K562 (cell line): ENCODE data around the gene FHDC1. TPM values are rescaled to one million over a fixed set of nuclear protein-coding genes. Genes with fewer than 3 reads are reported as not detected.

Experiments
- ATAC-seq: fragments of 200-7000 bp; cut with Tn5 transposase; 3 replicates; pipeline ENCODE4 v1.9.1; 2020; ENCODE audit warnings: moderate library complexity
- BruUV-seq: library from RNA; stranded (reverse); fragments of 400-500 nt; replicated peaks from 2 replicates; lab custom pipeline; 2021; lab: Mats Ljungman, UMichigan
- CTCF ChIA-PET: fragments of 300-600 bp; formaldehyde crosslinking; extraction: SDS; loops from one replicate; lab custom pipeline; 2021; ENCODE audit warnings: low intra/inter-chr PET ratio; lab: Yijun Ruan, JAX
- POLR2A ChIA-PET: fragments of 300-600, 350-650 bp; sonication (Branson Sonifier 250); formaldehyde crosslinking; extraction: SDS; loops from one replicate; lab custom pipeline; 2021; ENCODE audit warnings: antibody characterized with exemption, inconsistent platforms; lab: Yijun Ruan, JAX
- DNase-seq, 4 experiments: peaks; one replicate each; pipeline versions ENCODE4 v3.0.0 to v3.0.0-alpha.2; 2011 to 2018; ENCODE audit warnings: low spot score in 3 of 4, mixed read lengths in 3 of 4; ENCODE audit errors: extremely low read depth in 1 of 4
- FAIRE-seq: peaks from 2 replicates; lab custom pipeline; 2011; peaks lifted over from hg19 to GRCh38; lab: Jason Lieb, UNC
- H2AFZ ChIP-seq: 2 replicates; pipeline ENCODE4 v1.6.0; 2011; ENCODE audit warnings: low read depth, low read length, control low read depth, inconsistent platforms
- H3K27ac ChIP-seq: fragments of 200-600 bp; 3 replicates; pipeline ENCODE4 v1.8.0; 2011; ENCODE audit warnings: low read depth, mild to moderate bottlenecking, control low read depth, inconsistent platforms, low read length, moderate library complexity, mixed read lengths; ENCODE audit errors: extremely low read depth
- H3K27me3 ChIP-seq, 2 experiments: fragments of 300-600 bp in 1 of 2; 2 replicates in 1 of 2; 3 replicates in 1 of 2; pipeline versions ENCODE4 v1.6.0 to v1.8.0; 2011; ENCODE audit warnings: inconsistent platforms in 2 of 2, low read length in 2 of 2, mild to moderate bottlenecking in 1 of 2, mixed read lengths in 1 of 2, moderate library complexity in 1 of 2; ENCODE audit not compliant: control insufficient read depth in 2 of 2, insufficient read depth in 2 of 2
- H3K36me3 ChIP-seq: fragments of 300-600 bp; 3 replicates; pipeline ENCODE4 v1.8.0; 2011; ENCODE audit warnings: mild to moderate bottlenecking, low read length, inconsistent platforms; ENCODE audit not compliant: control insufficient read depth, insufficient read depth
- H3K4me1 ChIP-seq, 2 experiments: fragments of 200-600 bp in 1 of 2; replicated peaks in 1 of 2; 2 replicates in 1 of 2; 3 replicates in 1 of 2; pipeline versions ENCODE4 v1.5.1 to v1.8.0; 2011; ENCODE audit warnings: inconsistent platforms in 2 of 2, low read length in 2 of 2, mild to moderate bottlenecking in 1 of 2, mixed read lengths in 1 of 2, moderate library complexity in 1 of 2; ENCODE audit not compliant: control insufficient read depth in 2 of 2, insufficient read depth in 2 of 2
- H3K4me2 ChIP-seq: 2 replicates; pipeline ENCODE4 v1.6.1; 2011; ENCODE audit warnings: low read length, control low read depth, inconsistent platforms, mixed read lengths; ENCODE audit not compliant: insufficient read depth
- H3K4me3 ChIP-seq: fragments of 200-600 bp; sonication (generic), shearing (Covaris generic); 2 replicates; pipeline ENCODE4 v1.5.1; 2016; ENCODE audit warnings: control low read depth, inconsistent platforms
- H3K79me2 ChIP-seq: fragments of 200-600 bp; 3 replicates; pipeline ENCODE4 v1.8.0; 2011; ENCODE audit warnings: low read length, inconsistent platforms; ENCODE audit not compliant: control insufficient read depth, insufficient read depth
- H3K9ac ChIP-seq, 2 experiments: 2 replicates each; pipeline versions ENCODE4 v1.6.0 to v1.6.1; 2011; ENCODE audit warnings: low read depth in 2 of 2, low read length in 2 of 2, control low read depth in 1 of 2, inconsistent platforms in 1 of 2, mild to moderate bottlenecking in 1 of 2, mixed read lengths in 1 of 2; ENCODE audit not compliant: insufficient read depth in 1 of 2
- H3K9me1 ChIP-seq: one replicate; pipeline ENCODE4 v1.6.0; 2011; ENCODE audit warnings: inconsistent platforms, mild to moderate bottlenecking, low read length, moderate library complexity; ENCODE audit not compliant: control insufficient read depth, insufficient read depth
- H3K9me3 ChIP-seq: replicated peaks from 2 replicates; pipeline ENCODE4 v1.5.1; 2011; ENCODE audit warnings: low read depth, low read length, inconsistent platforms; ENCODE audit not compliant: control insufficient read depth, insufficient read depth
- H4K20me1 ChIP-seq: replicated peaks from 2 replicates; pipeline ENCODE4 v1.6.1; 2011; ENCODE audit warnings: low read length, inconsistent platforms, mixed read lengths; ENCODE audit not compliant: control insufficient read depth, insufficient read depth
- WGBS: fragments of 100-300 bp; shearing (Covaris generic); methylation state at CpG from one replicate; pipeline ENCODE4 v1.1.6; 2016; ENCODE audit warnings: low coverage, mixed read lengths; ENCODE audit not compliant: insufficient coverage; ENCODE audit errors: missing lambda C conversion rate; 5-methylcytosine and 5-hydroxymethylcytosine counted together
- in situ Hi-C: fragments of 300-500 bp; cut with MboI; formaldehyde crosslinking; loops from 4 replicates; pipeline ENCODE4 v1.15.0; 2018; ENCODE audit warnings: inconsistent platforms, mixed read lengths
- intact Hi-C: fragments of 100-400 bp; cut with micrococcal nuclease; formaldehyde crosslinking; loops from 2 replicates; pipeline ENCODE4 v1.14.2; 2022
- polyA plus RNA-seq, 8 experiments: library from polyadenylated mRNA; depleted of rRNA in 4 of 8; stranded (reverse) in 5 of 8; unstranded in 3 of 8; fragments of >200 nt; fragmentation: Nextera tagmentation in 2 of 8; fragmentation: Illumina TruSeq in 1 of 8; extraction: Ambion mirVana in 2 of 8; extraction: Trizol in 1 of 8; gene quantifications; 2 replicates each; pipeline versions ENCODE4 v1.2.1 to v1.2.3, GENCODE V29; 2011 to 2014; ENCODE audit warnings: inconsistent platforms in 1 of 8, missing spikeins in 1 of 8
- total RNA-seq, 7 experiments: library from RNA; depleted of rRNA in 6 of 7; stranded (reverse); fragments of >200 nt in 6 of 7; fragmentation: Illumina TruSeq in 2 of 7; extraction: Trizol in 2 of 7; gene quantifications; 2 replicates each; pipeline versions ENCODE4 v1.2.1 to v1.2.3, GENCODE V29; 2011 to 2021; ENCODE audit warnings: low replicate concordance in 1 of 7
- TF ChIP-seq, protein P1 (sequence below), 2 experiments: fragments of 450-650 bp in 1 of 2; sonication (generic) in 1 of 2; formaldehyde crosslinking in 1 of 2; IDR thresholded peaks in 1 of 2; conservative IDR thresholded peaks in 1 of 2; 2 replicates each; pipeline versions ENCODE4 v1.6.1 to v1.8.1; 2016 to 2023; ENCODE audit warnings: mild to moderate bottlenecking in 2 of 2, moderate library complexity in 2 of 2, inconsistent platforms in 1 of 2, missing genetic modification reagents in 1 of 2
- TF ChIP-seq, protein P2 (sequence below): fragments of 250-450 bp; sonication (Bioruptor Pico); IDR thresholded peaks from 2 replicates; pipeline ENCODE4 v1.8.0; 2022; ENCODE audit warnings: inconsistent platforms

FHDC1 gene
- total and polyA plus RNA-seq, 9 of the 15 experiments (the other 6 are each of a cell fraction or from before 2014, with no cell fraction given), result 0.01 to 0.43 (median 0.07) TPM

DNA sequence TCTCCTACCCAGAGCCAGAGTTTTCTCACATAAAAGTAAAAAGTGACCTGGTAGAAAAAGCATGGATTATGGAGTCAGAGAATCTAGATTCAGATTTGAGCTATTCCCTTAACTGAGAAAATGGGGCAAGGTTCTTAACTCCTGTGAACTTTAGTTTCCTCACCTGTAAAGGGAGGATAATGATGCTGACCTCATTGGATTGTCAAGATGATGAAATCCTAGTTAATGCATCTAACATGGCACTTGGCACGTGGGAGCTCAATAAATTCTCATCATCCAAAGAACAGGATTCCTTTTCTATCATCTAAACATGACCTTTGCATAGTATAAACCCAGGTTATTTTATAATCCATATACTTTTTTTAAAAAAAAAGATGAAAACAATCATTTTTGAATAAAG, 18.6 kb downstream of the FHDC1 start:
- no TSS peak for BruUV-seq
- ChIA-PET CTCF (no interaction called here), POLR2A (no interaction called here)
- Histone ChIP-seq H3K27ac (no peak overlapping the region), H3K4me1 (peaks cover 7 to 18% of the 10 kb centered on the region in 2 experiments), H3K27me3 (peaks cover 2 to 27% of the 10 kb centered on the region in 2 experiments; a peak in 3 of 5 replicates), H3K9me1 (no peaks in the 10 kb centered on the region), H3K79me2 (no peaks in the 10 kb centered on the region), H3K4me2 (no peak overlapping the region), H4K20me1 (peaks cover 4% of the 10 kb centered on the region; the same call in 1 of the 2 replicates), H3K9me3 (no peaks in the 10 kb centered on the region), H3K9ac (no peak overlapping the region), H3K36me3 (no peaks in the 10 kb centered on the region), H2AFZ (no peak overlapping the region), H3K4me3 (no peak overlapping the region)
- 0% methylated on average over 1 of the region's 1 CpG for WGBS
- ATAC-seq (no peak), FAIRE-seq (no peak), DNase-seq (no peak)
- TF ChIP-seq, protein P1, sequence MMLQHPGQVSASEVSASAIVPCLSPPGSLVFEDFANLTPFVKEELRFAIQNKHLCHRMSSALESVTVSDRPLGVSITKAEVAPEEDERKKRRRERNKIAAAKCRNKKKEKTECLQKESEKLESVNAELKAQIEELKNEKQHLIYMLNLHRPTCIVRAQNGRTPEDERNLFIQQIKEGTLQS (IDR thresholded peaks at IDR 0.05), result peak; percentile 29; the same call in 1 of the 2 replicates
- TF ChIP-seq, protein P1 (CRISPR knock-in tag; conservative IDR thresholded peaks at IDR 0.05), result no peak
- TF ChIP-seq, protein P2, sequence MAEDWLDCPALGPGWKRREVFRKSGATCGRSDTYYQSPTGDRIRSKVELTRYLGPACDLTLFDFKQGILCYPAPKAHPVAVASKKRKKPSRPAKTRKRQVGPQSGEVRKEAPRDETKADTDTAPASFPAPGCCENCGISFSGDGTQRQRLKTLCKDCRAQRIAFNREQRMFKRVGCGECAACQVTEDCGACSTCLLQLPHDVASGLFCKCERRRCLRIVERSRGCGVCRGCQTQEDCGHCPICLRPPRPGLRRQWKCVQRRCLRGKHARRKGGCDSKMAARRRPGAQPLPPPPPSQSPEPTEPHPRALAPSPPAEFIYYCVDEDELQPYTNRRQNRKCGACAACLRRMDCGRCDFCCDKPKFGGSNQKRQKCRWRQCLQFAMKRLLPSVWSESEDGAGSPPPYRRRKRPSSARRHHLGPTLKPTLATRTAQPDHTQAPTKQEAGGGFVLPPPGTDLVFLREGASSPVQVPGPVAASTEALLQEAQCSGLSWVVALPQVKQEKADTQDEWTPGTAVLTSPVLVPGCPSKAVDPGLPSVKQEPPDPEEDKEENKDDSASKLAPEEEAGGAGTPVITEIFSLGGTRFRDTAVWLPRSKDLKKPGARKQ (CRISPR knock-in tag), result no peak
- in situ Hi-C loops (no loop called here), intact Hi-C loops (no loop called here)
